GM21619 (cell line): ENCODE data around the gene DNAJC16.

Experiments used
- ATAC-seq: cut with Tn5 transposase; IDR thresholded peaks from one replicate; pipeline ENCODE4 v1.9.1; 2021; ENCODE audit not compliant: unreplicated experiment

Gene DNAJC16

GRCh38 chr1:15531682-15532081, 5.0 kb downstream of the DNAJC16 start:
- ATAC-seq = no peak

GRCh38 chr1:15538771-15539170, 12.1 kb downstream of the DNAJC16 start:
- no peak for ATAC-seq

- ATAC-seq = no peak
Measured at GRCh38 chr1:15540186-15540585, 13.5 kb downstream of the DNAJC16 start.

GRCh38 chr1:15541231-15541792, 14.7 kb downstream of the DNAJC16 start:
- ATAC-seq = no peak

GRCh38 chr1:15542388-15543250, 16.0 kb downstream of the DNAJC16 start:
- no peak for ATAC-seq

- no peak for ATAC-seq
Measured at GRCh38 chr1:15543251-15543588, 16.6 kb downstream of the DNAJC16 start.

GRCh38 chr1:15543589-15544568, 17.2 kb downstream of the DNAJC16 start:
- ATAC-seq = no peak

- ATAC-seq = no peak
Measured at GRCh38 chr1:15546641-15547040, 20.0 kb downstream of the DNAJC16 start.

GRCh38 chr1:15550573-15550972, 23.9 kb downstream of the DNAJC16 start:
- ATAC-seq = no peak

- no peak for ATAC-seq
Measured at GRCh38 chr1:15557008-15557407, 30.4 kb downstream of the DNAJC16 start.

- no peak for ATAC-seq
Measured at GRCh38 chr1:15557594-15557993, 30.9 kb downstream of the DNAJC16 start.

GRCh38 chr1:15558516-15558915, 31.9 kb downstream of the DNAJC16 start:
- no peak for ATAC-seq

GRCh38 chr1:15559189-15559810, 32.7 kb downstream of the DNAJC16 start:
- ATAC-seq = no peak

- no peak for ATAC-seq
Measured at GRCh38 chr1:15568387-15569073, 41.9 kb downstream of the DNAJC16 start.

GRCh38 chr1:15570861-15571260, 44.2 kb downstream of the DNAJC16 start:
- no peak for ATAC-seq

- no peak for ATAC-seq
Measured at GRCh38 chr1:15571266-15571665, 44.6 kb downstream of the DNAJC16 start.

GRCh38 chr1:15573477-15573876, 46.8 kb downstream of the DNAJC16 start:
- no peak for ATAC-seq

GRCh38 chr1:15574741-15575140, 48.1 kb downstream of the DNAJC16 start:
- no peak for ATAC-seq

- no peak for ATAC-seq
Measured at GRCh38 chr1:15575549-15576150, 49.0 kb downstream of the DNAJC16 start.

- ATAC-seq = no peak
Measured at GRCh38 chr1:15577691-15578090, 51.0 kb downstream of the DNAJC16 start.
